Natural killer cell (primary cell): ENCODE measurements around the gene UNC13C. TPM values are rescaled to one million over a fixed set of nuclear protein-coding genes. Genes with fewer than 3 reads are reported as not detected.

Source experiments
- ATAC-seq, 3 donors: fragments of 150-1000 bp in 2 of 3; fragments of 200-7000 bp in 1 of 3; cut with Tn5 transposase; 1 replicate in 1 of 3; 2 replicates in 2 of 3; pipeline ENCODE4 v1.10.0; 2021; ENCODE audit warnings: mild to moderate bottlenecking in 2 of 3, moderate library complexity in 2 of 3
- DNase-seq, 2 donors: peaks; one replicate each; pipeline versions ENCODE4 v3.0.0 to v3.0.0-alpha.2; 2013 to 2021; ENCODE audit warnings: mixed read lengths in 1 of 2
- H3K27ac ChIP-seq: one replicate; pipeline ENCODE4 v1.5.1; 2013; ENCODE audit warnings: mild to moderate bottlenecking, low read length
- H3K27me3 ChIP-seq: one replicate; pipeline ENCODE4 v1.6.1; 2013; ENCODE audit warnings: low read length; ENCODE audit not compliant: control insufficient read depth, insufficient read depth
- H3K36me3 ChIP-seq: one replicate; pipeline ENCODE4 v1.6.1; 2013; ENCODE audit warnings: low read length; ENCODE audit not compliant: control insufficient read depth, insufficient read depth
- H3K4me1 ChIP-seq: one replicate; pipeline ENCODE4 v1.6.1; 2013; ENCODE audit warnings: low read length; ENCODE audit not compliant: control insufficient read depth, insufficient read depth
- H3K4me3 ChIP-seq: one replicate; pipeline ENCODE4 v1.5.1; 2013; ENCODE audit warnings: low read length
- H3K9me3 ChIP-seq: one replicate; pipeline ENCODE4 v1.6.1; 2013; ENCODE audit warnings: low read length; ENCODE audit not compliant: control insufficient read depth, insufficient read depth
- H3K27ac Mint-ChIP-seq, 2 donors: one replicate each; pipeline ENCODE4 v1.8.0; 2022; ENCODE audit warnings: mild to moderate bottlenecking in 2 of 2, mixed read lengths in 2 of 2, moderate library complexity in 1 of 2
- H3K27me3 Mint-ChIP-seq, 2 donors: one replicate each; pipeline ENCODE4 v1.8.0; 2022; ENCODE audit warnings: low read depth in 2 of 2, mixed read lengths in 2 of 2
- H3K36me3 Mint-ChIP-seq: one replicate; pipeline ENCODE4 v1.8.0; 2022; ENCODE audit warnings: mixed read lengths
- H3K4me1 Mint-ChIP-seq, 2 donors: one replicate each; pipeline ENCODE4 v1.8.0; 2022; ENCODE audit warnings: mixed read lengths in 2 of 2
- H3K4me3 Mint-ChIP-seq: one replicate; pipeline ENCODE4 v1.8.0; 2022; ENCODE audit warnings: mild to moderate bottlenecking, moderate library complexity, mixed read lengths
- H3K9me3 Mint-ChIP-seq, 2 donors: one replicate each; pipeline ENCODE4 v1.8.0; 2022; ENCODE audit warnings: mixed read lengths in 2 of 2
- CTCF ChIP-seq: fragments of 200-600 bp; IDR thresholded peaks from one replicate; pipeline ENCODE4 v1.8.0; 2022; ENCODE audit warnings: antibody characterized with exemption
- WGBS: methylation state at CpG from one replicate; pipeline ENCODE4 v1.1.7; 2013; ENCODE audit warnings: missing lambda C conversion rate; ENCODE audit not compliant: insufficient coverage; 5-methylcytosine and 5-hydroxymethylcytosine counted together
- intact Hi-C: fragments of 100-400 bp; cut with micrococcal nuclease; formaldehyde crosslinking; loops from one replicate; pipeline ENCODE4 v1.14.2; 2022
- total RNA-seq, 4 donors: library from RNA; stranded (reverse); fragments of 120-200 nt in 1 of 4; gene quantifications; one replicate each; pipeline versions ENCODE4 v1.2.3 to v1.2.4, GENCODE V29; 2013 to 2022

Gene UNC13C
- total RNA-seq, 3 donors from 2014 or later (not counting 1 experiment from before 2014, with no cell fraction given) = not detected

DNA sequence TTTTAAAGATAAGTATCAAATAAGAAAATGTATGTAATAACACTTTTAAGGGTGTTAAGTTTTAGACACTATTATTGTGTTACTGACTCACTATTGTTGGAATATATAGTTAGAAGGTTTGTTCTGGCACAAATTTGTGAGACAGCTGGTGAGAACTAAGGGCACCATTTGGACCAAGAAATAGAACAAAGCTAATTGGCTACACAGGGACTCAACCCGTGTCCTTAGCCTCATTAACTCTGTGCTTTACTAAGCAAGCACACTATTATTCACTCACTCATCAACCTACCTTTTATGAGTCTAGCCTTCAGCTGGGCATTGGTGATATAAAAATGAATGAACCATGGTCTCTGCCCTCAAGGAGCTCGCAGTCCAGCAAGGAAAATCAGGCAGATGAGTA is 4.1 kb upstream of the UNC13C start:
- no peak for ATAC-seq
- H3K9me3 ChIP-seq = no peaks in the 10 kb centered on the region

DNA sequence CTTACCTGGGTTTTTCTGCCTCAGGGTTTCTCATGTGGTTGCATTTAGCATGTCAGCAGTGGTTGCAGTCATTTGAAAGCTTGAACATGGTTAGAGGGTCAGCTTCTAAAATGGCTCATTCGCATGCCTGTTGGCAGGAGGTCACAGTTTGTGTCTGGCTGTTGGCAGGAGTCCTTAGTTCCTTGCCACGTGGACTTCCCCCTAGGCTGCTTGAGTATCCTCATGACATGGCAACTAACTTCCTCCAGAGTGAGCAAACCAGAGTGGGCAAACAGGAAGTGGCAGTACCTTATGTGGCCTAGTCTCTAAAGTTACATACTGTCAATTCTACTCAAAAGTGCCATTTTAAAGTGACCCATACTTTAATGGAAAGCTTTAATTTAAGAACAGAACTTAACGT is 3.4 kb upstream of the UNC13C start:
- H3K27ac ChIP-seq = no peak overlapping the region
- peaks cover 5% of the 10 kb centered on the region for H3K27me3 ChIP-seq
- H3K27ac Mint-ChIP-seq = no peak overlapping the region
- no peak overlapping the region for H3K4me3 Mint-ChIP-seq
- H3K9me3 ChIP-seq = no peaks in the 10 kb centered on the region
- peaks cover 18 to 25% of the 10 kb centered on the region in 2 donors for H3K27me3 Mint-ChIP-seq
- H3K36me3 Mint-ChIP-seq = no peaks in the 10 kb centered on the region
- WGBS = 75% methylated on average over 2 of the region's 3 CpGs
- no peak for DNase-seq
- intact Hi-C loops = no loop called here
- H3K4me1 ChIP-seq = no peaks in the 10 kb centered on the region
- ATAC-seq = no peak
- TF ChIP-seq CTCF = no peak
- H3K36me3 ChIP-seq = no peaks in the 10 kb centered on the region
- peaks cover 0 to 2% of the 10 kb centered on the region in 2 donors for H3K9me3 Mint-ChIP-seq
- H3K4me3 ChIP-seq = no peak overlapping the region
- H3K4me1 Mint-ChIP-seq = no peaks in the 10 kb centered on the region

More for the DNA sequence above, 4.1 kb upstream of the UNC13C start:
- Mint-ChIP-seq H3K36me3 (no peaks in the 10 kb centered on the region), H3K4me3 (no peak overlapping the region), H3K27me3 (peaks cover 18 to 23% of the 10 kb centered on the region in 2 donors), H3K4me1 (no peaks in the 10 kb centered on the region), H3K27ac (no peak overlapping the region), H3K9me3 (peaks cover 0 to 2% of the 10 kb centered on the region in 2 donors)
- 84% methylated on average over 2 of the region's 2 CpGs for WGBS
- Histone ChIP-seq H3K27ac (no peak overlapping the region), H3K36me3 (no peaks in the 10 kb centered on the region), H3K27me3 (peaks cover 5% of the 10 kb centered on the region), H3K4me3 (no peak overlapping the region), H3K4me1 (no peaks in the 10 kb centered on the region)
- intact Hi-C loops = no loop called here
- TF ChIP-seq CTCF = no peak
- no peak for DNase-seq

DNA sequence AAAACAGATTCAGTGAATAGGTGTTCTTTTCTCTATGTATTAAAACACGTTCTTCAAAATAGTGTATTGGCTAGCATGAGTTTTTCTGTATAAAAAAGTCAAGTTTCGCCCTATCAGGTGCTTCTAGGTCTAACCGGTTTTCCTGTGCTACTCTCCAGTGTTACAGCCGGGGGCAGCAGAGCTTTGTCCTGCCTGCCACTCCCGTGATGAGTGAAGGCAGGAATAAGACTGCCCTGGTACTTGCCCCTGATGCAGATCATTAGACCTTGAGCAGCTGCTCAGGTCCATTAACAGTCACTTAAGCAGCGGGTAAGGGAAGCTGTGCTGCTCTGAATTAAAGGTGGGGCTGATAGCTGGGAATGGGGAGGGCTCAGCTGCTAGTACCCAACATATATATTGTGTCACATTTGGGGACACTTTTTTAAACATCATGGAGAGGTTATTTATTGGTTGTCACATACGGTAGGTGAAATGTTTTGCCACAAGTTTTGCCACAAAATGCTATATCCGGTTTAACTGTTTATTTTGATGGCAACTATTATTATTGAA is 1.3 kb upstream of the UNC13C start:
- no peak for TF ChIP-seq CTCF
- Histone ChIP-seq H3K27me3 (peaks cover 5% of the 10 kb centered on the region), H3K4me1 (no peaks in the 10 kb centered on the region), H3K9me3 (no peaks in the 10 kb centered on the region), H3K36me3 (no peaks in the 10 kb centered on the region), H3K4me3 (no peak overlapping the region), H3K27ac (no peak overlapping the region)
- intact Hi-C loops = no loop called here
- no peaks in the 10 kb centered on the region for H3K36me3 Mint-ChIP-seq
- WGBS = 56% methylated on average over 6 of the region's 8 CpGs
- ATAC-seq (no peak), DNase-seq (no peak)
- no peak overlapping the region for H3K27ac Mint-ChIP-seq
- no peak overlapping the region for H3K4me3 Mint-ChIP-seq
- H3K9me3 Mint-ChIP-seq = no peaks in the 10 kb centered on the region
- peaks cover 16 to 25% of the 10 kb centered on the region in 2 donors for H3K27me3 Mint-ChIP-seq
- no peaks in the 10 kb centered on the region for H3K4me1 Mint-ChIP-seq
